Smooth muscle cell (in vitro differentiated cells): ENCODE measurements around the gene KLHL17. TPM values are rescaled to one million over a fixed set of nuclear protein-coding genes. Genes with fewer than 3 reads are reported as not detected.
"Not testable (repeated sequence)": the region's sequence is repeated elsewhere in the genome, so short reads cannot be mapped to it uniquely, and the experiment has no call there.

Experiments used
- DNase-seq: peaks from one replicate; lab custom pipeline; 2025; ENCODE audit not compliant: unreplicated experiment; lab: John Stamatoyannopoulos, UW
- H2AFZ ChIP-seq: fragments of 200-600 bp; sonication (generic); 2 replicates; pipeline ENCODE4 v1.6.0; 2016; ENCODE audit warnings: antibody characterized with exemption, low read depth, mild to moderate bottlenecking
- H3F3A ChIP-seq: fragments of 200-600 bp; sonication (generic); 2 replicates; pipeline ENCODE4 v1.6.0; 2017; ENCODE audit warnings: antibody characterized with exemption, low read depth
- H3K27ac ChIP-seq: fragments of 200-600 bp; sonication (generic); 2 replicates; pipeline ENCODE4 v1.5.1; 2016; ENCODE audit warnings: low read depth, mild to moderate bottlenecking
- H3K27me3 ChIP-seq: fragments of 200-600 bp; sonication (generic); 2 replicates; pipeline ENCODE4 v1.6.1; 2016; ENCODE audit warnings: low read depth, mild to moderate bottlenecking
- H3K36me3 ChIP-seq: fragments of 200-600 bp; sonication (generic); 2 replicates; pipeline ENCODE4 v1.5.1; 2016; ENCODE audit warnings: low read depth
- H3K4me1 ChIP-seq: fragments of 200-600 bp; sonication (generic); 2 replicates; pipeline ENCODE4 v1.5.1; 2016; ENCODE audit warnings: low read depth
- H3K4me2 ChIP-seq: fragments of 200-600 bp; sonication (generic); 2 replicates; pipeline ENCODE4 v1.6.0; 2016; ENCODE audit warnings: mild to moderate bottlenecking
- H3K4me3 ChIP-seq: fragments of 200-600 bp; sonication (generic); 2 replicates; pipeline ENCODE4 v1.5.1; 2016; ENCODE audit warnings: mild to moderate bottlenecking
- H3K79me2 ChIP-seq: fragments of 200-600 bp; sonication (generic); 2 replicates; pipeline ENCODE4 v1.6.0; 2016; ENCODE audit warnings: low read depth, mild to moderate bottlenecking
- H3K9ac ChIP-seq: fragments of 200-600 bp; sonication (generic); 2 replicates; pipeline ENCODE4 v1.6.0; 2016; ENCODE audit warnings: low read depth
- H3K9me3 ChIP-seq: fragments of 200-600 bp; sonication (generic); replicated peaks from 2 replicates; pipeline ENCODE4 v1.5.1; 2016; ENCODE audit warnings: low read depth
- H4K20me1 ChIP-seq: fragments of 200-600 bp; sonication (generic); 2 replicates; pipeline ENCODE4 v1.6.0; 2016; ENCODE audit warnings: low read depth
- WGBS: methylation state at CpG from one replicate; pipeline ENCODE4 v1.1.7; 2016; ENCODE audit warnings: low lambda C conversion rate; 5-methylcytosine and 5-hydroxymethylcytosine counted together
- polyA plus RNA-seq: library from polyadenylated mRNA; unstranded; fragments of >200 nt; fragmentation: Nextera tagmentation; extraction: Ambion mirVana; gene quantifications from 2 replicates; pipeline ENCODE4 v1.2.1, GENCODE V29; 2016
- total RNA-seq: library from RNA; depleted of rRNA; stranded (reverse); fragments of >200 nt; gene quantifications from 2 replicates; pipeline ENCODE4 v1.2.3, GENCODE V29; 2014
- TF ChIP-seq, protein P1 (sequence below): fragments of 200-600 bp; sonication (generic); IDR thresholded peaks from 2 replicates; pipeline ENCODE4 v1.5.1; 2017; ENCODE audit warnings: borderline replicate concordance, mild to moderate bottlenecking, antibody characterized with exemption; ENCODE audit not compliant: insufficient read depth, poor library complexity, severe bottlenecking

Gene KLHL17
- total and polyA plus RNA-seq, 2 experiments from 2014 or later, result 10.2 to 29.9 TPM

DNA sequence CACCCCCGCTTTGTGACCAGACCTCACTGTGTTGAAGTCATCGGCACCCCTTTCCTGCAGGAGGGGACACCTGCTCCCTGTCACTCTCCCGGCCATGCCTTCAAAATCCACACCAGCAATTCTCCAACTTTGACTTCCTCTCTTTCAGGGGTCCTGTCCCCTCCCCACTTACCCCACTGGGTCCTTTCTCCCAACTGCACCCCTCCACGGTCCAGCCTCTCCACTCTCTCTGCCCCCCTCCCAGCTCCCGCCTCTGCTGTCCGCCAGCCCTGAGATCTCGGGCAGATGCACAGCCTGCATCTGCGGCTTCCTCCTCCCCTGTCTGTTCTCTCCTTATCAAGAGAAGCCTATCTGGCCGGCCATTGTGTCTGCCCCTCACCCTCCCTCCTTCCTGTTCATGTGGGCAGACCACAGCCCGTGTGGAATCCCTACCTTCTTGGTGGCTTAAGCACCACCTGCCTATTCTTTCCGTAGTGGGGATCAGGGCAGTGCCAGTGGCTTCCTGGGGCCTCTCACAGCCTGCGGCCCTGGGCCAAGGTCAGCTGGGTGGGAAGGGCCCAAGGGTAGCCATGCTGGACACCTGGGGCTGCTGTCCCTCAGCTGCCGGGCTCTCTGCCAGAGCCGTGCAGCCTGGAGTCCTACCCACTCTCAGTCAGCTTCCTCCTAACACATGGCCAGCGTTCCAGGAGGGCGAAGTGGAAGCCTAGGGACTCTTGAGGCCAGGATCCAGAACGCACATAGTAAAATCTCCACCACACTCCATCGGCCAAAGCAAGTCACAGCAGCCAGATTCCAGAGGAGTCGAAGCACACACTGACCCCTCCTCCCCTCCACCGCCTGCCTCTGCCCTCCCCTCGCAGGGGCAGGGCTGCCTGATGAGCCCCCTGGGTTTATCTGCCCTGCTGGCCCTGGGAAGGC lies 44.7 kb downstream of the KLHL17 start:
- no peak overlapping the region for H3K27ac ChIP-seq
- H3K4me1 ChIP-seq, result peaks cover 9% of the 10 kb centered on the region

DNA sequence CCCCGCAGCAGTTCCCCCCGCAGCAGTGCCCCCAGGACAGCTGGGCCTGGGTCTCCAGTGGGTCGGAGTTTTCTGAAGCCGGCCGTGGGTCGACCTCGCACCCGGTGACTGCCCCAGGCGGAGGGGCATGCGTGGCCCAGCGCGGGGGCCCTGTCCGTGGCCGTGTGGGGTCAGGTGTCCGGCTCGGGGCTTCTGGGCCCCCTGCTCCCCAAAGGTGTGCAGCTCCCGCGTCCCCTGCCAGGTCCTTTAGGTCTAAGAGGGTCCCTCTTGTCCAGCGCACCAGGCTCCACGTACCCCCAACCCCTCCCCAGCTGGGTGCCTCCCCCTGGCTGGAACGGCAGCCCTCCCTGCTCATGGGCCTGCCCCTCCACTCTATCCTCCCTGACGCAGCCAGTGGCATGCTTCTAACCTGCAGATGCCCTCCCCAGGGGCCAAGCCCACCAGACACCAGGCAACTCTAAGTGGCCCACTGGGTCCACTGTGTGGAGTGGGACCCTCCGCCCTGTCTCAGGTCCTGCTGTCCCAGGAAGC lies 45.5 kb downstream of the KLHL17 start:
- Histone ChIP-seq H3K4me2 (no peak overlapping the region), H3K9ac (no peak overlapping the region), H3F3A (no peaks in the 10 kb centered on the region), H3K4me3 (no peak overlapping the region), H3K4me1 (peaks cover 9% of the 10 kb centered on the region), H2AFZ (no peak overlapping the region), H3K79me2 (no peaks in the 10 kb centered on the region), H3K27ac (no peak overlapping the region), H3K36me3 (no peaks in the 10 kb centered on the region), H3K9me3 (no peaks in the 10 kb centered on the region), H3K27me3 (no peaks in the 10 kb centered on the region), H4K20me1 (peaks cover 15% of the 10 kb centered on the region)
- TF ChIP-seq, protein P1, sequence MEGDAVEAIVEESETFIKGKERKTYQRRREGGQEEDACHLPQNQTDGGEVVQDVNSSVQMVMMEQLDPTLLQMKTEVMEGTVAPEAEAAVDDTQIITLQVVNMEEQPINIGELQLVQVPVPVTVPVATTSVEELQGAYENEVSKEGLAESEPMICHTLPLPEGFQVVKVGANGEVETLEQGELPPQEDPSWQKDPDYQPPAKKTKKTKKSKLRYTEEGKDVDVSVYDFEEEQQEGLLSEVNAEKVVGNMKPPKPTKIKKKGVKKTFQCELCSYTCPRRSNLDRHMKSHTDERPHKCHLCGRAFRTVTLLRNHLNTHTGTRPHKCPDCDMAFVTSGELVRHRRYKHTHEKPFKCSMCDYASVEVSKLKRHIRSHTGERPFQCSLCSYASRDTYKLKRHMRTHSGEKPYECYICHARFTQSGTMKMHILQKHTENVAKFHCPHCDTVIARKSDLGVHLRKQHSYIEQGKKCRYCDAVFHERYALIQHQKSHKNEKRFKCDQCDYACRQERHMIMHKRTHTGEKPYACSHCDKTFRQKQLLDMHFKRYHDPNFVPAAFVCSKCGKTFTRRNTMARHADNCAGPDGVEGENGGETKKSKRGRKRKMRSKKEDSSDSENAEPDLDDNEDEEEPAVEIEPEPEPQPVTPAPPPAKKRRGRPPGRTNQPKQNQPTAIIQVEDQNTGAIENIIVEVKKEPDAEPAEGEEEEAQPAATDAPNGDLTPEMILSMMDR, result no peak
- no peak for DNase-seq
- WGBS, result 82% methylated on average over 11 of the region's 23 CpGs

More for the DNA sequence above, 44.7 kb downstream of the KLHL17 start:
- no peaks in the 10 kb centered on the region for H3K36me3 ChIP-seq
- H3K9me3 ChIP-seq, result no peaks in the 10 kb centered on the region
- no peak overlapping the region for H3K9ac ChIP-seq
- no peak for DNase-seq
- H4K20me1 ChIP-seq, result peaks cover 15% of the 10 kb centered on the region
- no peak overlapping the region for H3K4me3 ChIP-seq
- H3K79me2 ChIP-seq, result no peaks in the 10 kb centered on the region
- H3K27me3 ChIP-seq, result no peaks in the 10 kb centered on the region
- H3F3A ChIP-seq, result no peaks in the 10 kb centered on the region
- H3K4me2 ChIP-seq, result peak overlapping the region; percentile 72
- WGBS, result 38% methylated on average over 21 of the region's 21 CpGs
- H2AFZ ChIP-seq, result no peak overlapping the region
- TF ChIP-seq, protein P1, result no peak

DNA sequence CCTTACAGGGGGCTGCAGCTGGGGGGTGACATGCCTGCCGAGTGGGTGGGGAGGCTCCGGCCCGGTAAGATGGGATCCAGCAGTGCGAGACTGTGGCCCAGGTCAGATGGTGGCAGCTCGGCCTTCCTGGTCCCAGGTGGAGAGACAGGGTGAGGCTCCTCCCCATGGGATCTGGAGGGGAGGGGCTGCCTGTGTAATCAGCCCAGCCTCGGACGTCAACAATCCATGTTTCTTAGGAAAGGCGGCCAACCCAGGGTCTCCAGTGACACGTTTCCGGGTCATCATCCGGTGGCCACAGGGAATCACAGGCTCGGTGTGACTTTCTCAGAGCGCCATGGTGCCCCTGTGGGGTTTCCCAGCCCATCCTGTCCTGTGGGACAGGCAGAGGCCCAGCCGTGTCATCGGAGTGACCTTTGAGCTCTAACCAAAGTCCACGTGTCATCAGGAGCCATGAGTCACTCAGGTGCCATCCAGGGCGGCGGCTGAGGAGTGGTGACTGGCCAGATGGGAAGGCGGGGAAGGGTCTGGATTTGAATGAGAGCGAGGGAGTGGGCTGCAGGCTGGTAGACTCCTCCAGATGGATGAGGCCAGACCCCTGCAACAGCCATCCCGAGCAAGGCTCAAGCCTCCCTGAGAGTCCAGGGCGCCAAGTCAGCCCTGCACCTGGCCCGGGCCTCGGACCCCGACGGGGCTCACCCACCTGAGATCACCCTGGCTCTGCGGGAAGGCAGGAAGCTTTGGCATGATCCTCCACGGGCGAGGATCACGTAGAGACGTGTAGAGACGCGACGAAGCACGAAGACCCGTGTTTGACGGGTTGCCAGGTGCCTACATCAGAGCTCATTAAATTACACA lies 46.1 kb downstream of the KLHL17 start:
- peaks cover 15% of the 10 kb centered on the region for H4K20me1 ChIP-seq
- no peaks in the 10 kb centered on the region for H3K79me2 ChIP-seq
- DNase-seq, result no peak
- H3K4me1 ChIP-seq, result peaks cover 9% of the 10 kb centered on the region
- no peaks in the 10 kb centered on the region for H3K27me3 ChIP-seq
- TF ChIP-seq, protein P1, result no peak
- no peak overlapping the region for H3K27ac ChIP-seq
- H3F3A ChIP-seq, result no peaks in the 10 kb centered on the region
- H3K9me3 ChIP-seq, result no peaks in the 10 kb centered on the region
- H3K9ac ChIP-seq, result no peak overlapping the region
- WGBS, result 88% methylated on average over 37 of the region's 37 CpGs
- no peak overlapping the region for H3K4me3 ChIP-seq
- H2AFZ ChIP-seq, result no peak overlapping the region
- H3K4me2 ChIP-seq, result no peak overlapping the region
- H3K36me3 ChIP-seq, result no peaks in the 10 kb centered on the region

DNA sequence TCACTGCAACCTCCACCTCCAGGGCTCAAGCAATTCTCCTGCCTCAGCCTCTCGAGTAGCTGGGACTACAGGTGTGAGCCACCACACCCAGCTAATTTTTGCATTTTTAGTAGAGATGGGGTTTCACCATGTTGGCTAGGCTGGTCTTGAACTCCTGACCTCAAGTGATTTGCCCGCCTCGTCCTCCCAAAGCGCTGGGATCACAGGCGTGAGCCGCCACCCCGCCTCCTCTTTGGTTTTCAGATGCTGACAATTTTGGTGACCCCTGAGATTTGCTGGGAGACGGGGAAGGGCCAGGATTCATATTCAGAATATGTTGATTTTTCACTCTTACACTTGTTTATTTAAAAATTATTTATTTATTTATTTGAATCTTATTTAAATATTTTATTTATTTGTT lies 49.7 kb downstream of the KLHL17 start:
- H3F3A ChIP-seq, H3K27me3 ChIP-seq, H3K9ac ChIP-seq, H3K9me3 ChIP-seq, H3K79me2 ChIP-seq, H3K4me3 ChIP-seq, H4K20me1 ChIP-seq, H3K4me2 ChIP-seq, H3K36me3 ChIP-seq, H3K27ac ChIP-seq, DNase-seq, H2AFZ ChIP-seq: not testable (repeated sequence)
- 92% methylated on average over 8 of the region's 8 CpGs for WGBS
- peaks cover 19% of the 10 kb centered on the region for H3K4me1 ChIP-seq
